ENCODE results near the gene IGFBP7.

Gene IGFBP7, protein sequence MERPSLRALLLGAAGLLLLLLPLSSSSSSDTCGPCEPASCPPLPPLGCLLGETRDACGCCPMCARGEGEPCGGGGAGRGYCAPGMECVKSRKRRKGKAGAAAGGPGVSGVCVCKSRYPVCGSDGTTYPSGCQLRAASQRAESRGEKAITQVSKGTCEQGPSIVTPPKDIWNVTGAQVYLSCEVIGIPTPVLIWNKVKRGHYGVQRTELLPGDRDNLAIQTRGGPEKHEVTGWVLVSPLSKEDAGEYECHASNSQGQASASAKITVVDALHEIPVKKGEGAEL

DNA sequence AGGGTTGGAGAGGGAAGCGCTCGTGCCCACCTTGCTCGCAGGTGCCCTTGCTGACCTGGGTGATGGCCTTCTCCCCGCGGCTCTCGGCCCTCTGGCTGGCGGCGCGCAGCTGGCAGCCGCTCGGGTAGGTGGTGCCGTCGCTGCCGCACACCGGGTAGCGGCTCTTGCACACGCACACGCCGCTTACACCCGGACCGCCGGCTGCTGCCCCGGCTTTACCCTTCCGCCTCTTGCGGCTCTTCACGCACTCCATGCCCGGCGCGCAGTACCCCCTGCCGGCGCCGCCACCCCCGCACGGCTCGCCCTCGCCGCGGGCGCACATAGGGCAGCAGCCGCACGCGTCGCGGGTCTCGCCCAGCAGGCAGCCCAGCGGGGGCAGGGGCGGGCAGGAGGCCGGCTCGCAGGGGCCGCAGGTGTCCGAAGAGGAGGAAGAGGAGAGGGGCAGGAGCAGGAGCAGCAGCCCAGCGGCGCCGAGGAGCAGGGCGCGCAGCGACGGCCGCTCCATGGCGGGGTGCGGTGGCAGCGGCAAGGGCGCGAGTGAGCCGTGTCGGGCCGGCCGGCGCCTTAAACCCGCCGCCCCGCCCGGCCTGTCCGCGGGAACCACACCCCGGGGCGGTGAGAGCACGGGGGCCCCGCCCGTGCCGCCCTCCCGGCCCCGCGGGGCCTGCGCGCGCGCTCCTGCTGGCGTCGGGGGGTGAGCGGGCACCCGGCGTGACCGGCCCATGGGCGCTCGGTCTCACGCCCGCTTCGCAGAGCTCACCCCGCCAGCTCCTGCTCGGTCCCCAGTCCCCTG, at the start of gene IGFBP7:
IGFBP7 (minus strand) TSS at position 539 of the 793 bp plus-strand sequence; CDS start at position 505, 34 bp downstream.
- DNase-seq = no peak

DNA sequence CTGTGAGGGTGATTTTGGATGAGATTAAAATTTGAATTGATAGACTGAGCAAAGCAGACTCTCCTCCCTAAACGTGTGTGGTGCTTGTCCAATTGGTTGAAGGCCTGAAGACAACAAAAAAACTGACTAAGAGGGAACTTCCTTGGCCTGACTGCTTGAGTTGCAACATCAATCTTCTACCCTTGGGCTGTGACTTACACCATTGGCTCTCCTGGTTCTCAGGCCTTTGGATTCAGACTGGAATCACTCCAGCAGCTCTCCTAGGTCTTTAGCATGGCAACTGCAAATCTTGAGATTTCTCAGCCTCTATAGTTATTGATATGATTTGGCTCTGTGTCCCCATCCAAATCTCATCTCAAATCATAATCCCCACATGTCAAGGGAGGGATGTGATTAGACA, 49.7 kb upstream of the IGFBP7 start:
- no peak for DNase-seq

DNA sequence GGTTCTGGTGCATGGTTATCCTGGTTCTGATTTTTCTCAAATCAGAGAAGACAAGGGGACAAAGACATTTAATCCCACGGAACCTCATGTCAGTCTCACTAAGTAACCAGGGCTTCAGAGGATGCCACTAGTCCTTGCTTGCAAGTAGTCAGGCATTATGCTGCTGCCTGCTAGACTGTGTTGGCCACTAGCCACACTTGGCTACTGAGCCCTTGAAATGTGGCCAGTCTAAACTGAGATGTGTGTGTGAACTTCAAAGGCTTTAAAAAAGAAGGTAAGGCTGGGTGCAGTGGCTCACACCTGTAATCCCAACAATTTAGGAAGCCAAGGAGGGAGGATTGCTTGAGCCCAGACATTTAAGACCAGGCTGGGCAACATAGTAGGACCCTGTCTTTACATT, 48.6 kb upstream of the IGFBP7 start:
- no peak for DNase-seq

DNA sequence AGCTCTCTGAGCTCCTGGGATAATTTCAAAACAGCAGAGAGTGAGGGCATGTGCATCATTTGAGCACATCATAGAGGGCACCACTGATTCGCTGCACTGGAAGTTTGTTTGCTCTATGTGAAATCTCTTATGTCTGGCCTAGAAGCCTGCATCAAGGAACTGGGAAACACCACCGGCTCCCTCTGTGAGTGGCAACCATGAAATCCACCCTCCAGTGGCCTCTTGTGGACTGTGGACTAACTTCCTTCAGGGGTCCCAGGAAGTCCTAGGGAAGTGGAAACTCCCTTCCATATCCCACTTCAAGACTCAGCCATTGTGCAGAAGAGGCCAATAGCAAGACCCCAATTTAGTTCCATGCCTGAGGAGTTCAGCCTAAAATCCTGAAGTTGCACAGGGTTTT, 48.0 kb upstream of the IGFBP7 start:
- DNase-seq = no peak

DNA sequence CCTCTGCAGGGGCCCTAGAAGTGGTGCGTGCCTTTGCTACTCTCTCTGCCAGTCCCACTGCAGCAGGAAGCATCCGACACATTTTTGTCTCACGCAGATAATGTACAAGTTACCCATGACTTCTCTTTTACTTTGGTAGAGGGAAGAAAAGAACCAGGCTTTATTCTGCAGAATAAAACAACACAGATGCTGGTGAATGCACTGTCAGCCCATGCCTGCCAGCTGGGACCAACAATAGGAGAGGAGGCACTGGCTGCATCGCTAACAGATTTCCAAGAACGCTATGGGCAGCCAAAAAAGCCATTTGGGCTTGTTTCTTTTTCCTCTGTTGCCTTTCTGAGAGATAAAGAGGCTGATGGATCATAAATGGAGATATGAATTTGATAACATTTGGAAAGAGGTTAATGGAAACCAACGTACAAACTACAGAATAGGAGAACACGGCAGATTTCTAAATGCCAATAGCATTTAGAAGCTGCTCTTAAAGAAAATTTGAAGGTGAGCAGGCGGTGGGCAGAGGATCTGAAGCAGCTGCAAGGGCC, 47.5 kb upstream of the IGFBP7 start:
- DNase-seq = no peak

DNA sequence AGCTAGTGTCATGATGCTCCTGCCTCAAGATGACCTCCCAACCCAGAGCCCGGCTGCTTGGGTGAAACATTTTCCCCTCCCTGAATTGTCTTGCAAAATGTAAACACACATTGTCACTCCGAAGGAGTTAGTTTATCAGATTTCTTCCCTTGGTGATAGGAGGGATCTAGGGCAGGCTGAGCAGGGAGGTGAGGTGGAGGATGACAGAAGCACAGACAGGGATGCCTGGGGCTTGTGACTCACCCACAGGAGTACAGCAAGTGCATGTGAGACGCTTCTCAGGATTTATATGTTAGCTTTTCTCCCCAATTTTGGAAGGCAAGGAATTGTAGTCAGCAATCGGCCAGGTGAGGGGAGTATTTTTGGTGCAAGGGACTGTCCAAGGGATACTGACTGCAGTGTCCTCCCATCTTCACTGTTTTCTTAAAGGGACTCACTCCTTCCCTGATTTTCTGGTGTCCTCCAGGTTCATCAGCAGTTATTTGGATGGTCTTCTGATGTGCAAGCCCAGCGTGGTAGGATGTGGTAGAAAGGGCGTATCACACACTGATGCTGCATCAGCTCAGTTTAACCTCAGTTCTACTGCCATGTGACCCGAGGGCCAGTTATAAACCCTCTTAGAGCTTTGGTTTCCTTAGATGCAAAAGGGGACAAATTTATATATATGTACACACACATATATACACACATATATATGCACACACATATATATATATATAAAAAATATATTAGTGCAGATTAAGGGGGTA, 46.2 kb upstream of the IGFBP7 start:
- no peak for DNase-seq

DNA sequence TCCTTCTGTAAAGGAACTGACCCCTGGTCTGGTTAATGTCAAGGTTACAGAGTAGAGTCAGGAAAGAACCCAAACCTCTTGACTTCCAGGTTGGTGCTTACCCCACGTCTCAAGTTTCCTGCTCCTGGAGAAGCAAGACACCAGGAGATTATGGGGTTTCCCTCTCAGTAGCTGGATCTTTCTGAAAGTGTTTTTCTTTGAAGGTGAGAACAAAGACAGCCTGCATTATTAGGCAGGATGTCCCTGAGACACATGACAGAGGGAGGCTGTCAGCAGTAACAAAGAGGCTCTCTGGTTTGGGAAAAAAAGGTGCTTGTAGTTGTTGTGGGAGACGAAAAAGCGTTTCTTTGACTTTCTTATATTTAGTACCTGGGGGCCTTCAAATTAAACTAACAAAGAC, 44.7 kb upstream of the IGFBP7 start:
- DNase-seq = no peak

DNA sequence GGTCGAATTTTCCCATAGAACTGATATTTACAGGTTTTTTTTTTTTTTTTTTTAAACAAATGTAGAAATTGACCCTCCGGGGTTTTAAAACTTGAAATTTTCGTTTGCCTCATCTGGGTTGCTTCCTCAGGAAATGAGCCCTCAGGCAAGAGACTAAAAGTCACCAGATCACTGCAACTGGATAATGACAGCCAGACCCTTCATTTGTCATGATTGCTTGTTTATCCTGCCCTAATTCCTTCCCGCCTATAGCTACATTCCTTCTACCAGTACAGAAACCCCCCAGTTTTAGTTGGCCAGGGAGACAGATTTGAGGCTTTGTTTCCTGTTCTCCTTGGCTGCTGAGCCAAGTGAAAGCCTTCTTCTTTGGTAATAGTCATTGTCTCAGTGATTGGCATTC, 44.0 kb upstream of the IGFBP7 start:
- DNase-seq = no peak

DNA sequence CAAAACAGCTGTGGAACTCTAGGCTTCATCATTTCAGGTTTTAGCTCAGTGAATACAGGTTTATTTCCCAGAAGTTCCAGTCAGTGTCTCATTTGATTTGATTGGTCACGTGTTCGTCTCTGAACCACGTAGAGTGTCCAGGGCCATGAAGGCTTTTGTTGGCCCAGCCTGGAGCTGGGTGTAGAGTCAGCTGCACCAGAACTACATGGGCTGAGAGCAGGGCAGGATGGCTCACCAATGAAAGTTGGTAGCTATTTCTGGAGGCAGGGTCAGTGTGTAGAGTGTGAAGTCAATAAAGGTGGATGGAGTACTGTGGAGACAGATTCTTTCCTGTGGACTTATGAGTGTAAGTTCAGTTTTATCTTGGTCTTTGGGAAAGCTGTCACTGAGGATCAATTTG, 43.0 kb upstream of the IGFBP7 start:
- DNase-seq = no peak

DNA sequence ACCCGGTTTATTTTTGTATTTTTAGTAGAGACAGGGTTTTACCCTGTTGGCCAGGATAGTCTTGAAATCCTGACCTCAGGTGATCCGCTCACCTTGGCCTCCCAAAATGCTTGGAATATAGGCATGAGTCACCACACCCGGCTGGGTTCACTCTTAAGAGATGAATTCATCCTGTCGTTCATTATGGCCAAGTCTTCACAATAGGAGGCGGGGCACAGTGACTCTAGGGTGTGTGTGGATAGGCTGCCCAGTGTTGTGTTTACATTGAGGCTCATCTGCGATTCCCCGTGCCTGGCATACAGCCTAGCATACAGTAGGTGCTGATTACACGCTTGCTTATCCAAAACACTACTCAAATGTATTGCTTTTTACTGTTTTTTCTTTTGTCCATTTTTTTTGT, 41.3 kb upstream of the IGFBP7 start:
- no peak for DNase-seq

DNA sequence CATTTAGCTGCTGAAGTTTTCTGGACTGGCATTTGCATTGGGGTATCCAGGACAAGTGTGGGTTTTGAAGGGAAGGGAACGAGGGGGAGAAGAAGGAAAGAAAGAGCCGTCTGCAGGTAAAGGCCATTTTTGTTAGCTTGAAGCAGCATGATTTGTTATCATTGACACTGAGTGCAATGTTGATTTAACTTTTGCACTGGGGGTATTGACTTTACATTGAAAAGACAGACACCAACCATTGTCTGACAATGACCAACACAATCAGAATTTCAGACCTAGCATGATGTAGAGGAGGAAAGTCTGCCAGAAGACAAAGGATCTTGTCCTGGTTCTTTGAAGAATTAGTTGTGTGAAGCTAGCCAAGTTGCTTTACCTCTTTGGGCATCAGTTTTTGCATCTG, 39.6 kb upstream of the IGFBP7 start:
- no peak for DNase-seq

DNA sequence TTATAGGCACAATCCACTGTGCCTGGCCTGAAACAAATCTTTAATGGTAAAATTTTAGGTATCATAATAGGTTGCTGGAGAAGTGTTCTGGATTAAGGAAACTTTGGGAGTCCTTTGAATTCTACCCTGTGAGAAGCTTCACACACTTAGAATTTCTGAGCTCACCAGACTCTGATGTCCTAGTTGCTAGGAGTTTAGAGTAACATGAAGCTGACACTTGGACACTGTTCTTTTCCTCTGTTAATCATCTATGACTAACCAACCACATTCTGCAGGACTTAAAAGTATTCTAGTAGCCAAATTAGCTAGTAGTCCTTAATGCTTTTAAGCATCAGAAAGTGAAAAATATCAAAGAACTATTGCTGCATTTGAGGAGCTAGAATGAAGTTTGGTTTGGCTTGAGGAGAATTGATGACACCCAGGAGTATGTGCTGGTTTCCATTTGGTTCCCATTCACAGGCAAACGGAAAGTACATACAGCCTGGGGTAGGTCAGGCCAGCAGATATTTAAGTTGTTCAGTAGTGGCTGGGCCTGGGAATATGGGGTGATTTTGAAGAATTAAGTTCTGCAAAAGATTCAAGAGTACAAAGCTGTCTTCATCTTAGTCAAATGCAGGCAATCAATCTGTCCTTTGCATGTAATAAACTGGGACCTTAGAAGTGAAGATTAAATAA, 38.8 kb upstream of the IGFBP7 start:
- no peak for DNase-seq

DNA sequence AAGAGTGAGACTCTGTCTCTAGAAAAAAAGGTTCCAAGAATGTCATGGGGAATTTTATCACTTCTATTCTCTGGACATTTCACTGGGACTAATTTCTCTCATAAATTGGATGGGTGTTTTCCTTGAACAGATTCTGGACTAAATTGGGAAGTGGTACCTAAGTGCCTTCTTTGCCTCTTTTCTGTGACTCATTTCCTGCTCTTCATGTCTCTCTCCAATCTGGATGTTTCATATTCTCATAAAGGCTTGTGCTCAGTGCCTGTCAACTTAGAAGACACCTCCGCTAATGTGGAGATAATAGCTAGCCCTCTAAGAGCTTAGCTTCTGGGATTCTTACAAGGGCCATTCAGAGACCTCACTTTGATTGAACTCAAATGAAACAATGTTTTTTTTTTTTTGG, 38.0 kb upstream of the IGFBP7 start:
- DNase-seq = no peak

DNA sequence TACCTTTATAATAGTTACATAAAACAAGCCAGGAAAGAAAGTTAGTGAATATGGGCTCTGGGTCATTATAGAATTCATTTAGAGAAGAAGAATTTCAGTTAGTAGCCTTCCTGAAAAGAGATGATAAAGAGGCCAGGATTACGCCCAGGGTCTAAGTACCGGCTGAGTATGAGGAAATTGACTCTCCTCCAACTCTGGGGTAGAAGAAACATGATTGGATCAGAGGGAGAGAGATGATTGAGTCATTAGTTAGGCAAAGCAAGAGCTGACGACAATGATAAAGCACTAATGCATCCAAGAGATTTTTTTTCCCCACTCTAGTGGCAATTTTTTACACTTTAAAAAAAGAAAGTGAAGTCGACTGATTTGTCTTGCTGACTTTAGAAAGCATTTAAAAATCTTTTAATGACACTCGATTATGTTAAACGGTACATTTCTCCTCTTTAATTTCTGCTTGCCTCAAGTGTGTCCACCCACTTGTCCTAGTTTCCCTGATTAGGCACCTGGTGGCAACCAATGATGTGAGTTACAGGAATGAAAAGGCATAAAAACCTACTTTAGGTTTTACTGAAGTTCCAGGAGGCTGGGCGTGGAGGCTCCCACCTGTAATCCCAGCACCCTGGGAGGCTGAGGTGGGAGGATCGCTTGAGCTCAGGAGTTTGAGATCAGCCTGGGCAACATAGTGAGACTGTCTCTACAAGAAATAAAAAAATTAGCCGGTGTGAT, 37.3 kb upstream of the IGFBP7 start:
- DNase-seq = no peak

DNA sequence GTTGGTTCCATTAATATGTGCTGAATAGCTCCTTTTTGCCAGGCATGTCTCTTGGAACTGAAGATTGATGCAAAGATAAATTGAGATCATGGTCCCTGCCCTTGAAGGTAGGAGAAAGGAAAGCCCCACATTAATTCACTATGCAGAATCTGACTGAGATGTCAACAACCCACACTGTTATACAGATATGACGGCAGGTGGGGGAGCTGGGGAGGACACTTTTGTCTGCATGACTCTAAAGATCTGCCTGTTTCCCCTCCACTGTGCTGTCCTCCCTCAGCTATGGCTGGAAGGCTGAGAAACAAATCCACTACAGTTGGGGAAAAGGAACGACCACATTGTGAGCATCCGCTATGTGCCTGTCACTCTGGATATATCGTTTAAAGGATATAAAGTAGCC, 36.3 kb upstream of the IGFBP7 start:
- DNase-seq = no peak

DNA sequence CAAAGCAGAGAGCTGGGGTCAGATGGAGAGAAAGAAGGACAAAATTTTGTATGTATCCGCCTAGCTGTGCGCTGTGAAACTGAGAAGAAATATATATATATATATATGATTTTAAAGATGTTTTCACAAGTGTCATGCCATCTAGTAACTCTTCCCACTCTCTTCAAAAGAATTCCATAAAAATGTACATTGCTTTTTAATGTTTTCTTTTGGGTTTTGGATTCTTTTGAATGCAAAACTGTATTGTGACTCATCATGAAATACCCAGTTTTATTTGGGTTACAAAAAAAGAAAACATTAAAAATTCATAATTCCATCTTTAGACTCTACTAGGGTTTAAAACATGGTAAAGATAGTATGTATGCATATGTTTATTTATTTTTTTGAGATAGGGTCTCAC, 34.3 kb upstream of the IGFBP7 start:
- DNase-seq = no peak

DNA sequence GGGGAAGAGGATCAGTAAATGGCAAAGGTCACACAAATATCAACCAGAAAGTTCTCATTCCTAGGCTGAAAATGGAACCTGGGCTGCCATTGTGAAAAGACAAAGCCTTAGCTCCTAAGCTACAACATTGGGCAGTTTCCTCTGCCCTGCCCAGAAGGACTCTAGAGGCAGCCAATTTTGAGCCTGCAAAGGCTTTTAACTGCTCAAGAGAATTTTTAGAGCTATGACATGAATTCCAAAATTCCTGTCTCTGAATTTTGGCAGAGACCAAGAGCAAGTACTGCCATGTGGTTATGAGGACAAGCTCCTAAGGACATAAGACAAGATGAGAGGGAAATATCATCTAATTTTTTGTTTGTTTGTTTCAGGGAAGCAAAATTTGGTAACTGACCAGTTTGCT, 29.6 kb upstream of the IGFBP7 start:
- DNase-seq = no peak

DNA sequence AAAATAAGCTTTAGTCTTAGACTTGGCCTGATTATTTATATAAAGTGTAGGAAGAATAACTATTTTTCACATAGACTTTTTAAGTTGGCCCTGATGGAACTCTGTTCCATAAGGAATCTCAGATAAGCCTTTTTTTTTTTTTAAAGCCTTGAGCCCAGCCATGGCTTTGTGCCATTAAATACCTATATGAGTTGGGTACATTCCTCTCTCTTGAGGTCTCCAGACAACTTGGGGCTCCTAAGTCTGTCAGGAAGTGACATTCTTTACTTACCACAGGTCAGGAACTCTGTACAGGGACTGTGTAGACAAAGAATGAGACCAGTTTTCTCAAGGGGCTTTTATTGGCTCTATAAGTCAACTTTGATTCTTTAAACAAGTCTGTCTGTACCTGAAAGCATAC, 27.1 kb upstream of the IGFBP7 start:
- DNase-seq = no peak

DNA sequence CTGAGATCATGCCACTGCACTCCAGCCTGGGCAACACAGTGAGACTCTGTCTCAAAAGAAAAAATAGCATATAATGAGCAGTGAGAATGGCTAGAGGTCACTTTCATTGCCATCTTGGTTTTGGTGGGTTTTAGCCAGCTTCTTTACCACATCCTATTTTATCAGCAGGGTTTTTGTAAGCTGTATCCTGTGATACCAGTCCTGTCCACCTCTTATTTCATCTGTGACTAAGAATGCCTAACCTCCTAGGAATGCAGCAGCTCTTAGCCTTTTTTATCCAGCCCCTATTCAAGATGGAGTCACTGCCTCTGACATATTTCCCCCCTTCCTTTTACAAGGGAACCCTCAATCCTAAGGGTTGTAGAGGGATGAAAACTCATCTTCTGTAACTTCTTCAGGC, 26.1 kb upstream of the IGFBP7 start:
- DNase-seq = no peak

DNA sequence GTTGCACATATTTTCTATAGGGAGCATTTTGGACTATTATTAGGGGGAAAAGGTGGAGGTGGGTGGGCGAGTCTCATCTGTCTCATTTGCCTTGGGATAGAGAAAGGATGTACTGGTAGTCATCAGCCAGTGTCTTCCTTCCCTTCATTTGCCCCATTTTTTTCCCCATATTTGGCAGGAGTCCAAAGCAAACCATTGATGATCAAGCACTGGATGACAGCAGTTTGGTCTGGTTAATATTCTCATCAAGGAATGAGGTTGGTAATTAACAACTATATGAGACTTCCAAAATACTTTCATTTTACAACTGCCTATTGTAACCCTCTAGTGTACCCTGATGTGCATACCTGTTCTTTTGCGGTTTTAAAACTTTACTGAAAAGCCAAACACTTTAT, 22.6 kb upstream of the IGFBP7 start:
- no peak for DNase-seq

DNA sequence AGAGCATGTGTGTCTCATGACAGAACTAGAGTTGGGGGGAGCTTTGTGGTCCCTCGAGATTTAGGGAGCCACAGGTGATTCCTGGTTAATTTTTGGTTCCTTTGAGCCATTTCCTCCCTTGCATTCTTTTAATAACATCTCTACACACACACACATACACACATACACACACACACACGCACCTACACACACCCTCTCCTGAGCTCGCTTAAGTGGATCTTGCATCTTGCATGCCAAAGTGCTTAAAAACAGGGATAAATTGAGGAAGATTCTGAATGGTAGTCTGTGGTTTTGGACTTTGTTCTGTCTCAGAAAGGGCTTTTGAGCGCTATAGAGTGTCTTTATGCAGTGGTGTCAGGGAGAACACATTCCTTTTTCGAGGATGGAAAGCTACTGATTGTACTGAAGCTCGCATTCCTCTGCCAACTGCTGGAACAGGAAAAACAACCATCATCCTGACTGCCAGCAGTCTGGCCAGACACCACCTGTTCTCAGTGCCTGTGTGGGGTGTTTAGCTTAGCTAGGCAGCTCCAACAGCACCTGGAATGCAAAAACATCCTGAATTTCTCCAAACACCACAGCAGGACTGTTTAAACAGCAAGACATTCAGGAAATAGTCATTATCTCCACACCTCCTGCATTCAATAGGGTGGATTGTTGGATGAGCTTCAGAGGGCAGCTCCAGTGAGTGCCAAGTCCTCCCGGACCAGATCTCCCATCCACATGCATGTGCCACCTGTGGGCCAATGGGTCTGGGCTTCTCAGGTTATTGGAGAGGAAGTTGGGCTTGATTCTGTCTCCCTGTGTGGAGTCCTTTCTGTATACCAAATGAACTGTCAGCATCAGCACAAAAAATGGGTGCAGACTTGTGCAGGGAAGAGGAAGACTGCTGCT, 21.9 kb upstream of the IGFBP7 start:
- DNase-seq = no peak

All from activated CD4-positive, alpha-beta T cell treated with anti-CD3 and anti-CD28 coated beads, Interleukin-10, Interleukin-2, amounts not matched to agents 100 ng/mL and 50 ng/mL, durations not matched to agents 16 hours and 8 hours (primary cell).